Sigmoid colon (tissue), 7 donors: Measurements from ENCODE around the gene OTUB2. TPM values are rescaled to one million over a fixed set of nuclear protein-coding genes. Genes with fewer than 3 reads are reported as not detected.

Experiments used
- DNase-seq: peaks from one replicate; pipeline ENCODE4 v3.0.0-alpha.2; 2019
- H3K27ac ChIP-seq, 4 donors: fragments of 200-600 bp; sonication (generic); one replicate each; pipeline ENCODE4 v1.5.1; 2016 to 2019; ENCODE audit warnings: mild to moderate bottlenecking in 1 of 4
- H3K27me3 ChIP-seq, 3 donors: fragments of 200-600 bp; sonication (generic); one replicate each; pipeline ENCODE4 v1.5.1; 2019; ENCODE audit warnings: mild to moderate bottlenecking in 1 of 3
- H3K36me3 ChIP-seq, 4 donors: fragments of 200-600 bp; sonication (generic); one replicate each; pipeline ENCODE4 v1.5.1; 2016 to 2019
- H3K4me1 ChIP-seq, 4 donors: fragments of 200-600 bp; sonication (generic); one replicate each; pipeline ENCODE4 v1.5.1; 2017 to 2019
- H3K4me3 ChIP-seq, 4 donors: fragments of 200-600 bp; sonication (generic); one replicate each; pipeline ENCODE4 v1.5.1; 2017 to 2019; ENCODE audit warnings: mild to moderate bottlenecking in 2 of 4, moderate library complexity in 1 of 4
- H3K9me3 ChIP-seq, 4 donors: fragments of 200-600 bp in 3 of 4; sonication (generic) in 3 of 4; one replicate each; pipeline versions ENCODE4 v1.5.1 to v1.6.1; 2013 to 2019
- EP300 ChIP-seq, 4 donors: sonication (generic); formaldehyde crosslinking; IDR thresholded peaks; one replicate each; pipeline ENCODE4 v1.6.1; 2017; ENCODE audit warnings: antibody characterized with exemption in 4 of 4
- POLR2A ChIP-seq, 2 donors: fragments of 450-650 bp; IDR thresholded peaks; one replicate each; pipeline ENCODE4 v1.6.1; 2016; ENCODE audit warnings: antibody characterized with exemption in 2 of 2, mild to moderate bottlenecking in 2 of 2, moderate library complexity in 2 of 2
- POLR2AphosphoS5 ChIP-seq, 4 donors: sonication (generic); formaldehyde crosslinking; IDR thresholded peaks; one replicate each; pipeline ENCODE4 v1.6.1; 2017; ENCODE audit warnings: antibody characterized with exemption in 4 of 4
- whole genome bisulfite sequencing, 2 donors: extraction: QIAGEN DNeasy Blood & Tissue Kit; methylation state at CpG; one replicate each; pipeline ENCODE4 v1.1.7; 2013; 5-methylcytosine and 5-hydroxymethylcytosine counted together
- intact Hi-C: fragments of 100-400 bp; cut with DNase I; formaldehyde crosslinking; loops from one replicate; pipeline ENCODE4 v1.15.1; 2023
- polyA plus RNA-seq, 3 donors: library from polyadenylated mRNA; stranded (reverse); fragments of 200-250 nt; gene quantifications; one replicate each; pipeline ENCODE4 v1.2.3, GENCODE V29; 2013
- total RNA-seq, 4 donors: library from RNA; depleted of rRNA; stranded (reverse); fragments of >200 nt; gene quantifications; one replicate each; pipeline ENCODE4 v1.1.0, GENCODE V29; 2016
- TF ChIP-seq, protein P1 (sequence below), 4 experiments: fragments of 450-650 bp in 3 of 4; fragments of 200-600 bp in 1 of 4; IDR thresholded peaks; one replicate each; pipeline ENCODE4 v1.5.1; 2016 to 2019; ENCODE audit warnings: antibody characterized with exemption in 4 of 4, mild to moderate bottlenecking in 3 of 4, moderate library complexity in 2 of 4
- donor health status: healthy with polysubstance abuse.
- donor health status: Bipolar disorder and iron deficiency.
- donor health status: healthy.

The OTUB2 gene
- total and polyA plus RNA-seq, 7 donors: 0.14 to 2.3 (median 0.60) TPM

DNA sequence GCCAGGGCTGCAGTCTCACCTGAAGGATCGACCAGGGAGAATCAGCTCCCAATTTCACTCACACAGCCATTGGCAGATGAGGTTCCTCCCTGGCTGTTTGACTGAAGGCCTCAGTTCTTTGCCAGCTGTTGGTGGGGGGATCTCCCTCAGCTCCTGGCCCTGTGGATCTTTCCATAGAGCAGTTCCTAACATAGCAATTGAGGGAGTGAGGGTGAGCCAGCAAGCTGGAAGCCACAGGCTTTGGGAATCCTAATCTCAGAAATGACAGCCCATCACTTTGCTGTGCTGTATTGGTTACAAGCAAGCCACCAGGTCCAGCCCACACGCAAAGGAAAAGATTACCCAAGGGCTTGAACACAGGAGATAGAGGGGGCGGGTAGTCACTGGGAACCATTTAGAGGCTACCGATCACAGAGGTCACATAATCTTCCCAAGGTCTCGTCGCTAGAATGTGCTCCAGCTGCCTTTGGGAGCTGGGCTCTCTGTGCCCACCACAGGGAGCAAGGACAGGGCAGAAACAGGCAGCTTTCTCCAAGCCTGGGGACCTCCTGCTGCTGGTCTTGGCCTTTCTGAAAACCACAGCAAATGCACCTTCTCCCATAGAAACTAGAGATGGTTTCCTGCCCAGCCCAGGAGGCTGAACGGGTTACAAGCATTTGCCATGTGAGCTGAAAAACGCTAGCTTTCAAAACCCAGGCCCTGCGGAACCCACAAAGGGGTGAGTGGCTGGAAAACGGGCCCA is 4.6 kb upstream of the OTUB2 start:
- 72 to 83% methylated on average over 10 of the region's 10 CpGs for WGBS, 2 donors
- H3K4me1 ChIP-seq: peaks cover 0 to 3% (median 3%) of the 10 kb centered on the region in 4 donors
- intact Hi-C loops: no loop called here
- TF ChIP-seq EP300 (IDR thresholded peaks at IDR 0.05): no peak
- TF ChIP-seq POLR2AphosphoS5 (IDR thresholded peaks at IDR 0.05): no peak
- TF ChIP-seq, protein P1, sequence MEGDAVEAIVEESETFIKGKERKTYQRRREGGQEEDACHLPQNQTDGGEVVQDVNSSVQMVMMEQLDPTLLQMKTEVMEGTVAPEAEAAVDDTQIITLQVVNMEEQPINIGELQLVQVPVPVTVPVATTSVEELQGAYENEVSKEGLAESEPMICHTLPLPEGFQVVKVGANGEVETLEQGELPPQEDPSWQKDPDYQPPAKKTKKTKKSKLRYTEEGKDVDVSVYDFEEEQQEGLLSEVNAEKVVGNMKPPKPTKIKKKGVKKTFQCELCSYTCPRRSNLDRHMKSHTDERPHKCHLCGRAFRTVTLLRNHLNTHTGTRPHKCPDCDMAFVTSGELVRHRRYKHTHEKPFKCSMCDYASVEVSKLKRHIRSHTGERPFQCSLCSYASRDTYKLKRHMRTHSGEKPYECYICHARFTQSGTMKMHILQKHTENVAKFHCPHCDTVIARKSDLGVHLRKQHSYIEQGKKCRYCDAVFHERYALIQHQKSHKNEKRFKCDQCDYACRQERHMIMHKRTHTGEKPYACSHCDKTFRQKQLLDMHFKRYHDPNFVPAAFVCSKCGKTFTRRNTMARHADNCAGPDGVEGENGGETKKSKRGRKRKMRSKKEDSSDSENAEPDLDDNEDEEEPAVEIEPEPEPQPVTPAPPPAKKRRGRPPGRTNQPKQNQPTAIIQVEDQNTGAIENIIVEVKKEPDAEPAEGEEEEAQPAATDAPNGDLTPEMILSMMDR (IDR thresholded peaks at IDR 0.05): no peak
- TF ChIP-seq POLR2A (IDR thresholded peaks at IDR 0.05): no peak
- no peaks in the 10 kb centered on the region for H3K9me3 ChIP-seq
- no peak overlapping the region for H3K27ac ChIP-seq
- no peak overlapping the region for H3K4me3 ChIP-seq
- H3K36me3 ChIP-seq: no peaks in the 10 kb centered on the region
- H3K27me3 ChIP-seq: no peaks in the 10 kb centered on the region
- DNase-seq: no peak

DNA sequence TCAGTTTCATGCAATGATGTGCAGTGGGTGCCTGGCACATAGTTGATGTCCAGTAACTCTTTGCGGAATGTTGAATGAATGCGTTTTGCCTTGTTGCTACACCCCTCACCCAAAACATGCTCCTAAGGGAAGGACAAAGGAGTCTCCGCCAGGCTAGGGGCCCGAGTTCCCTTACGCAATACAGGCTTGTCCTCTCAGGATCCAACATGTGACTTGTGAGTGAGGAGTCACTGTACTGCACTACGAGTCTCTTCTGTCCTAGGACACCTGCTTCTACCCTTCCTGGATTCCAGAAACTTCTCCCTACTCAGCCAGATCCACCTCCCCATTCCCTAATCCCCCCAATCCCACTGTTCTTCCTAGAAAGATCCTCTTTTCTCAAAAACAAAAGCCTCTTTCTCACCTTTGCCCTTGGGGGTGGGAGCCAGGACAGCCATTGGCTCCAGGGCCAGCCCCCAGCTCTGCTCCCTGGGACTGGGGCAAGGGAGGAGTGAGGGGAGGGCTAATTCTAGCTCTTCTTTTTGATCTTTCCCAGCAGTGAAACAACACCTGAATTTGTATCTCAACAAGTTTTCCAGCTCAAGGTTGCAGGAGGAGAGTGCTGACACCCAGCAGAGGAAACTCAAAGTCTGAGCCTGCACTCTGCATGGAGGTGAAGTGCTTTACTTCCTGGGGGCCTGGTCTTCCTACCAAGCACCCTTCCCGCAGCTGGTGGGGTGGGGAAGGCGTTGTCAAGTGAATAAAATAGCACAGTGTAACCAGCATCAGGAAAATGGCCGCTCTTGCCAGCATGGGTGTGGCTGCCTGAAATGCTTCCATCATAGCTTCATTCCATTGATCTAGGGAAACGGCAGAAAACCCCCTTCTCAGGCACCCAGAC is 3.4 kb upstream of the OTUB2 start:
- WGBS, 2 donors: 57 to 79% methylated on average over 10 of the region's 10 CpGs
- DNase-seq: no peak
- H3K27me3 ChIP-seq: no peaks in the 10 kb centered on the region
- no peaks in the 10 kb centered on the region for H3K9me3 ChIP-seq
- H3K27ac ChIP-seq: no peak overlapping the region
- TF ChIP-seq, protein P1 (IDR thresholded peaks at IDR 0.05): no peak
- TF ChIP-seq POLR2A (IDR thresholded peaks at IDR 0.05) (no peak), EP300 (IDR thresholded peaks at IDR 0.05) (no peak), POLR2AphosphoS5 (IDR thresholded peaks at IDR 0.05) (no peak)
- H3K4me3 ChIP-seq: no peak overlapping the region
- intact Hi-C loops: no loop called here
- peaks cover 0 to 15% (median 10%) of the 10 kb centered on the region in 4 donors for H3K4me1 ChIP-seq
- no peaks in the 10 kb centered on the region for H3K36me3 ChIP-seq

DNA sequence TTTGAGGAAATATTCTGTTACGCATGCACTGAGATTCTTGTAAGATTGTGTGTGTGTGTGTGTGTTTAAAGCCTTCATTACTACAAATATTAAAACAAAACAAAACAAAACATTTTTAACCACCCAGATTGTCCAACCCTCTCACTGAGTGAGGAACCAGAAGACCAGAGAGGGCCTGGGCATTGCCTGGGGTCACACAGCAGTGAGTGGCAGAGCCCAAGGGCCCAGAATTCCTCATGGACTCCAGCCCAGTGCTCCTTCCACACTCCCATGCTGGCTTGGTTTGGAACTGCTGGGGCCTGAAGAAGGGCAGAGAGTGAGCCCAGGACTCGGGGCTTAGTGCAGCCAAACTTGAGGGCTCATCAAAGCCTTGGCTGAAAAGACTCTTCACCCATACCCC is 1.6 kb upstream of the OTUB2 start:
- DNase-seq: no peak
- Histone ChIP-seq H3K27me3 (no peaks in the 10 kb centered on the region), H3K9me3 (no peaks in the 10 kb centered on the region), H3K4me1 (peaks cover 0 to 16% (median 10%) of the 10 kb centered on the region in 4 donors), H3K4me3 (no peak overlapping the region), H3K36me3 (no peaks in the 10 kb centered on the region), H3K27ac (no peak overlapping the region)
- TF ChIP-seq EP300 (IDR thresholded peaks at IDR 0.05): no peak
- no peak for TF ChIP-seq POLR2A (IDR thresholded peaks at IDR 0.05)
- TF ChIP-seq POLR2AphosphoS5 (IDR thresholded peaks at IDR 0.05): no peak
- TF ChIP-seq, protein P1 (IDR thresholded peaks at IDR 0.05): no peak
- intact Hi-C loops: no loop called here
- WGBS, 2 donors: 91% methylated on average over 2 of the region's 2 CpGs

DNA sequence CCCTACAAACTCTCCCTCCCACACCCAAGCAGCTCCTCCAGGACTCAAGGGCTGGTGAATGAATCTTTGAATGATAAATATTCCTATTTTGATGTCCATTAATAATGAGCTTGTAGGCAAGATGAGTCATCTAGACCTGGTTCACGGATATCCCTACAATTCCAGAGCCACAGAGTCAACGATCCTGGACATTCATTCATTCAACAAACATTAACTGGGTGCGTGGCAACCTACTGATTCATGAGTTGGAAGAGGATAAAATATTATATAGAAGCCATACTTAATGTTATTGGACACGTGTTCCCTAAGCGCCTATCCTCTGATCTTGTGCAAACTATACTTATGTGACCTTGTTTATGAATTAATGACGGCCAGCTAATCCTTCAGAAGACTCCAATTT is 420 bp upstream of the OTUB2 start:
- WGBS, 2 donors: 34 to 56% methylated on average over 6 of the region's 6 CpGs
- Histone ChIP-seq H3K27ac (no peak overlapping the region), H3K4me3 (peak overlapping the region in 3 of 4 donors; percentile 73 to 84 (median 75)), H3K9me3 (no peaks in the 10 kb centered on the region), H3K4me1 (peaks cover 0 to 16% (median 10%) of the 10 kb centered on the region in 4 donors), H3K27me3 (no peaks in the 10 kb centered on the region), H3K36me3 (no peaks in the 10 kb centered on the region)
- TF ChIP-seq, protein P1 (IDR thresholded peaks at IDR 0.05): no peak
- TF ChIP-seq EP300 (IDR thresholded peaks at IDR 0.05) (no peak), POLR2A (IDR thresholded peaks at IDR 0.05) (no peak), POLR2AphosphoS5 (IDR thresholded peaks at IDR 0.05) (no peak)
- no peak for DNase-seq
- intact Hi-C loops: loop anchor here (5.0 kb wide), 1 partner anchor 147 kb away; the partner anchor contains the start of gene PPP4R4
